GM23338 (cell line): ENCODE data around the gene SORBS2. TPM values are rescaled to one million over a fixed set of nuclear protein-coding genes. Genes with fewer than 3 reads are reported as not detected.

Experiments
- ATAC-seq: fragments of 200-7000 bp; cut with Tn5 transposase; 3 replicates; pipeline ENCODE4 v1.9.1; 2020
- DNase-seq: peaks from one replicate; pipeline ENCODE4 v3.0.0-alpha.2; 2015; ENCODE audit warnings: low spot score
- H2AFZ ChIP-seq: fragments of 200-600 bp; sonication (generic); 2 replicates; pipeline ENCODE4 v1.8.0; 2016; ENCODE audit warnings: antibody characterized with exemption, mild to moderate bottlenecking, moderate library complexity
- H3F3A ChIP-seq: fragments of 200-600 bp; sonication (generic); replicated peaks from 2 replicates; pipeline ENCODE4 v1.8.0; 2017; ENCODE audit warnings: antibody characterized with exemption, mixed run types, low read depth
- H3K27ac ChIP-seq: fragments of 200-600 bp; sonication (generic); 2 replicates; pipeline ENCODE4 v1.6.1; 2016; ENCODE audit warnings: low read depth
- H3K27me3 ChIP-seq: fragments of 200-600 bp; sonication (generic); 2 replicates; pipeline ENCODE4 v1.8.0; 2016; ENCODE audit warnings: mild to moderate bottlenecking, mixed run types, moderate library complexity; ENCODE audit not compliant: insufficient read depth
- H3K36me3 ChIP-seq: fragments of 200-600 bp; sonication (generic); 2 replicates; pipeline ENCODE4 v1.8.0; 2016; ENCODE audit warnings: mild to moderate bottlenecking; ENCODE audit not compliant: insufficient read depth
- H3K4me1 ChIP-seq: fragments of 200-600 bp; sonication (generic); 2 replicates; pipeline ENCODE4 v1.8.0; 2016; ENCODE audit warnings: mild to moderate bottlenecking, moderate library complexity; ENCODE audit not compliant: insufficient read depth
- H3K4me2 ChIP-seq: fragments of 200-600 bp; sonication (generic); 2 replicates; pipeline ENCODE4 v1.7.1; 2017; ENCODE audit warnings: mixed run types
- H3K4me3 ChIP-seq: fragments of 200-600 bp; sonication (generic); 2 replicates; pipeline ENCODE4 v1.6.1; 2016; ENCODE audit warnings: mixed run types
- H3K79me2 ChIP-seq: fragments of 200-600 bp; sonication (generic); replicated peaks from 2 replicates; pipeline ENCODE4 v1.8.0; 2017; ENCODE audit warnings: mild to moderate bottlenecking; ENCODE audit not compliant: insufficient read depth
- H3K9me2 ChIP-seq: fragments of 200-600 bp; sonication (generic); 2 replicates; pipeline ENCODE4 v1.8.0; 2017; ENCODE audit not compliant: insufficient read depth
- H4K20me1 ChIP-seq: fragments of 200-600 bp; sonication (generic); replicated peaks from 2 replicates; pipeline ENCODE4 v1.8.0; 2017; ENCODE audit warnings: mild to moderate bottlenecking; ENCODE audit not compliant: insufficient read depth
- H3K27ac Mint-ChIP-seq: 2 replicates; pipeline ENCODE4 v1.8.0; 2020; ENCODE audit warnings: inconsistent platforms, mild to moderate bottlenecking, moderate library complexity, mixed read lengths
- H3K27me3 Mint-ChIP-seq: 3 replicates; pipeline ENCODE4 v1.8.0; 2022; ENCODE audit warnings: low read depth, mild to moderate bottlenecking, moderate library complexity, mixed read lengths, inconsistent platforms; ENCODE audit not compliant: insufficient read depth, poor library complexity
- H3K36me3 Mint-ChIP-seq: 3 replicates; pipeline ENCODE4 v1.8.0; 2021; ENCODE audit warnings: low read depth, mild to moderate bottlenecking, inconsistent platforms, moderate library complexity, mixed read lengths
- H3K4me1 Mint-ChIP-seq: 3 replicates; pipeline ENCODE4 v1.8.0; 2020; ENCODE audit warnings: mild to moderate bottlenecking, inconsistent platforms, mixed read lengths
- H3K4me3 Mint-ChIP-seq: 3 replicates; pipeline ENCODE4 v1.8.0; 2021; ENCODE audit warnings: moderate library complexity, mild to moderate bottlenecking, inconsistent platforms, mixed read lengths
- H3K9me3 Mint-ChIP-seq: 3 replicates; pipeline ENCODE4 v1.8.0; 2020; ENCODE audit warnings: moderate library complexity, mild to moderate bottlenecking, inconsistent platforms, mixed read lengths
- CREB1 ChIP-seq: fragments of 250-450 bp; sonication (Bioruptor Pico); IDR thresholded peaks from 2 replicates; pipeline ENCODE4 v1.5.0; 2020; ENCODE audit warnings: low read depth, mild to moderate bottlenecking, moderate library complexity
- CTCF ChIP-seq, 2 experiments: fragments of 200-600 bp in 1 of 2; sonication (generic) in 1 of 2; conservative IDR thresholded peaks; 2 replicates each; pipeline versions ENCODE4 v1.5.1 to v1.6.1; 2016 to 2017; ENCODE audit warnings: antibody characterized with exemption in 2 of 2, low read depth in 2 of 2, mild to moderate bottlenecking in 2 of 2, moderate library complexity in 1 of 2
- ETS1 ChIP-seq: IDR thresholded peaks from 2 replicates; pipeline ENCODE4 v1.6.1; 2016; ENCODE audit warnings: antibody characterized with exemption
- EZH2 ChIP-seq: fragments of 200-600 bp; sonication (generic); IDR thresholded peaks from one replicate; pipeline ENCODE4 v1.8.0; 2017; ENCODE audit warnings: antibody characterized with exemption, mild to moderate bottlenecking, low read depth; ENCODE audit not compliant: unreplicated experiment
- JUNB ChIP-seq: IDR thresholded peaks from one replicate; pipeline ENCODE4 v1.6.1; 2016; ENCODE audit warnings: antibody characterized with exemption; ENCODE audit not compliant: unreplicated experiment
- NANOG ChIP-seq: IDR thresholded peaks from 2 replicates; pipeline ENCODE4 v1.6.1; 2016; ENCODE audit warnings: antibody characterized with exemption, borderline replicate concordance
- POLR2AphosphoS5 ChIP-seq: IDR thresholded peaks from 2 replicates; pipeline ENCODE4 v1.6.1; 2016; ENCODE audit warnings: antibody characterized with exemption, low read depth
- REST ChIP-seq: IDR thresholded peaks from one replicate; pipeline ENCODE4 v1.6.1; 2018; ENCODE audit warnings: antibody characterized with exemption; ENCODE audit not compliant: unreplicated experiment
- STAT1 ChIP-seq: IDR thresholded peaks from one replicate; pipeline ENCODE4 v1.6.1; 2016; ENCODE audit warnings: antibody characterized with exemption; ENCODE audit not compliant: unreplicated experiment
- ZNF114 ChIP-seq: fragments of 250-450 bp; sonication (Bioruptor Pico); IDR thresholded peaks from 2 replicates; pipeline ENCODE4 v1.5.0; 2020; ENCODE audit warnings: mild to moderate bottlenecking, moderate library complexity
- ZNF331 ChIP-seq: fragments of 250-450 bp; sonication (Bioruptor Pico); IDR thresholded peaks from 2 replicates; pipeline ENCODE4 v1.5.0; 2020; ENCODE audit warnings: low read depth, mild to moderate bottlenecking, moderate library complexity
- ZNF462 ChIP-seq: fragments of 250-450 bp; sonication (Bioruptor Pico); IDR thresholded peaks from 2 replicates; pipeline ENCODE4 v1.5.0; 2020; ENCODE audit warnings: mild to moderate bottlenecking, moderate library complexity
- polyA plus RNA-seq: library from polyadenylated mRNA; unstranded; fragments of >200 nt; fragmentation: Nextera tagmentation; extraction: Ambion mirVana; gene quantifications from 2 replicates; pipeline ENCODE4 v1.2.1, GENCODE V29; 2016
- total RNA-seq: library from RNA; depleted of rRNA; stranded (reverse); fragments of >200 nt; shearing (Covaris generic); gene quantifications from 2 replicates; pipeline ENCODE4 v1.2.3, GENCODE V29; 2014

The SORBS2 gene
- total and polyA plus RNA-seq, 2 experiments from 2014 or later: 17.8 to 27.6 TPM

- H4K20me1 ChIP-seq: no peaks in the 10 kb centered on the region
- Mint-ChIP-seq H3K4me3 (no peak overlapping the region), H3K27ac (no peak overlapping the region), H3K4me1 (peaks cover 37% of the 10 kb centered on the region), H3K27me3 (peaks cover 9% of the 10 kb centered on the region), H3K36me3 (no peaks in the 10 kb centered on the region), H3K9me3 (no peaks in the 10 kb centered on the region; the same call in 1 of the 3 replicates)
- H2AFZ ChIP-seq: no peak overlapping the region
- H3K27ac ChIP-seq: no peak overlapping the region
- H3F3A ChIP-seq: peaks cover 3% of the 10 kb centered on the region; the same call in 1 of the 2 replicates
- H3K36me3 ChIP-seq: no peaks in the 10 kb centered on the region
- peaks cover 12% of the 10 kb centered on the region for H3K27me3 ChIP-seq
- no peaks in the 10 kb centered on the region for H3K79me2 ChIP-seq
- no peak for ATAC-seq
- TF ChIP-seq CREB1 (CRISPR knock-in tag) (no peak), CTCF (conservative IDR thresholded peaks at IDR 0.05; ENCODE audit: low read depth in 2 of 2) (no peak), ZNF462 (CRISPR knock-in tag) (no peak), JUNB (no peak), ETS1 (no peak), NANOG (no peak), REST (no peak), EZH2 (no peak), ZNF114 (no peak), STAT1 (no peak), POLR2AphosphoS5 (no peak), ZNF331 (CRISPR knock-in tag) (no peak)
- no peak overlapping the region for H3K4me3 ChIP-seq
- H3K4me2 ChIP-seq: no peak overlapping the region
- H3K4me1 ChIP-seq: peaks cover 28% of the 10 kb centered on the region
- DNase-seq: no peak
- H3K9me2 ChIP-seq: no peaks in the 10 kb centered on the region
Measured at GRCh38 chr4:185582651-185583400, 229.2 kb downstream of the SORBS2 start.
